ENCODE results near the gene SPATA20.

Gene SPATA20

GRCh38 chr17:50581316-50581715 lies 34.3 kb downstream of the SPATA20 start:
- no peak for DNase-seq

GRCh38 chr17:50582741-50583140 lies 35.8 kb downstream of the SPATA20 start:
- no peak for DNase-seq

GRCh38 chr17:50583641-50584040 lies 36.7 kb downstream of the SPATA20 start:
- no peak for DNase-seq

GRCh38 chr17:50584116-50584515 lies 37.1 kb downstream of the SPATA20 start:
- DNase-seq, result no peak

- DNase-seq, result no peak
Measured at GRCh38 chr17:50584749-50585148, 37.8 kb downstream of the SPATA20 start.

- no peak for DNase-seq
Measured at GRCh38 chr17:50585346-50585745, 38.4 kb downstream of the SPATA20 start.

GRCh38 chr17:50585891-50586290 lies 38.9 kb downstream of the SPATA20 start:
- no peak for DNase-seq

GRCh38 chr17:50586421-50587247 lies 39.7 kb downstream of the SPATA20 start:
- DNase-seq, result no peak

GRCh38 chr17:50587571-50587970 lies 40.6 kb downstream of the SPATA20 start:
- DNase-seq, result no peak

GRCh38 chr17:50588391-50589049 lies 41.5 kb downstream of the SPATA20 start:
- no peak for DNase-seq

- no peak for DNase-seq
Measured at GRCh38 chr17:50589095-50589705, 42.2 kb downstream of the SPATA20 start.

GRCh38 chr17:50590946-50591737 lies 44.2 kb downstream of the SPATA20 start:
- no peak for DNase-seq

- no peak for DNase-seq
Measured at GRCh38 chr17:50593321-50593720, 46.3 kb downstream of the SPATA20 start.

GRCh38 chr17:50594128-50594823 lies 47.3 kb downstream of the SPATA20 start:
- DNase-seq, result no peak

- no peak for DNase-seq
Measured at GRCh38 chr17:50594892-50595291, 47.9 kb downstream of the SPATA20 start.

GRCh38 chr17:50596191-50597037 lies 49.4 kb downstream of the SPATA20 start:
- no peak for DNase-seq

- DNase-seq, result no peak
Measured at GRCh38 chr17:50598487-50598886, 51.5 kb downstream of the SPATA20 start.

- no peak for DNase-seq
Measured at GRCh38 chr17:50599606-50600005, 52.6 kb downstream of the SPATA20 start.

- DNase-seq, result no peak
Measured at GRCh38 chr17:50601823-50602375, 54.9 kb downstream of the SPATA20 start.

GRCh38 chr17:50602836-50603235 lies 55.9 kb downstream of the SPATA20 start:
- no peak for DNase-seq

GRCh38 chr17:50603340-50603739 lies 56.4 kb downstream of the SPATA20 start:
- DNase-seq, result no peak

Measured in activated CD4-positive, alpha-beta T cell treated with anti-CD3 and anti-CD28 coated beads, Interleukin-2, amount 50 U/mL, for 1 hour (primary cell).